Heart left ventricle (tissue), 13 donors: ENCODE measurements around the gene ADAMTSL1.

ENCODE experiments used
- POLR2A ChIP-seq, 2 donors: fragments of 450-650 bp; IDR thresholded peaks; one replicate each; pipeline ENCODE4 v1.6.1; 2017; ENCODE audit warnings: antibody characterized with exemption in 2 of 2, mild to moderate bottlenecking in 2 of 2, moderate library complexity in 2 of 2
- TF ChIP-seq, protein P1 (sequence below), 12 donors: fragments of 200-600 bp; sonication (generic) in 4 of 12; IDR thresholded peaks; one replicate each; pipeline versions ENCODE4 v1.5.0 to v1.8.0; 2018 to 2022; ENCODE audit warnings: antibody characterized with exemption in 12 of 12, mild to moderate bottlenecking in 5 of 12
- donor health status: ischemic (EF 13 %, LVEDD 7.1; RV severe dilation, severe dysfunction).
- donor health status: DM: no; HTN: yes; CAD: no.
- donor health status: DM: no; HTN: no; CAD: no.
- donor health status: ischemic (EF 25% LVEDD 6.9; RV normal size, moderate dysfunction).
- donor health status: ischemic (EF 25% LVEDD 5.7; RV mildly dilated, moderate dysfunction).
- donor health status: ischemic (EF 35%, LVEDD 5.7; RV mildly dilated, moderate dysfunction).
- donor health status: nonischemic (EF 11% LVEDD 7.7; RV severe dilation, severe dysfunction).
- donor health status: DM: yes; HTN: yes; CAD: no.
- donor health status: PGD.
- donor health status: ischemic (EF 29% LVEDD 5.4; RV normal size, mild dysfunction).
- donor health status: nonischemic (EF 23%, LVEDD 6.1; RV moderate dilation, normal function).

DNA sequence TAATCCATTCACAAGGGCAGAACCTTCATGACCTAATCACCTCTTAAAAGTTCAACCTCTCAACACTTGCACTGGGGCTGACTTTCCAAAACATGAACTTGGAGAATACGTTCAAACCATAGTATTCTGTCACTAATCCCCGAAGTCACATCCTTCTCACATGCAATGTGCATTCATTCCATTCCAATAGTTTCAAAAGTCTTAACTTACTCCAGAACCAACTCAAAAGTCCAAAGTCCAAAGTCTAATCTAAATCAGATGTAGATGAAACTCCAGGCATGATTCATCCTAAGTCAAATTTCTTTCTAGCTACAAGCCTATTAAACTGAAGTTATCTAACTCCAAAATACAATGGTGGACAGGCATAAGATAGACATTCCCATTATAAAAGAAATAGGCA lies 21.7 kb upstream of the ADAMTSL1 start:
- TF ChIP-seq POLR2A (IDR thresholded peaks at IDR 0.05), result no peak
- TF ChIP-seq, protein P1, sequence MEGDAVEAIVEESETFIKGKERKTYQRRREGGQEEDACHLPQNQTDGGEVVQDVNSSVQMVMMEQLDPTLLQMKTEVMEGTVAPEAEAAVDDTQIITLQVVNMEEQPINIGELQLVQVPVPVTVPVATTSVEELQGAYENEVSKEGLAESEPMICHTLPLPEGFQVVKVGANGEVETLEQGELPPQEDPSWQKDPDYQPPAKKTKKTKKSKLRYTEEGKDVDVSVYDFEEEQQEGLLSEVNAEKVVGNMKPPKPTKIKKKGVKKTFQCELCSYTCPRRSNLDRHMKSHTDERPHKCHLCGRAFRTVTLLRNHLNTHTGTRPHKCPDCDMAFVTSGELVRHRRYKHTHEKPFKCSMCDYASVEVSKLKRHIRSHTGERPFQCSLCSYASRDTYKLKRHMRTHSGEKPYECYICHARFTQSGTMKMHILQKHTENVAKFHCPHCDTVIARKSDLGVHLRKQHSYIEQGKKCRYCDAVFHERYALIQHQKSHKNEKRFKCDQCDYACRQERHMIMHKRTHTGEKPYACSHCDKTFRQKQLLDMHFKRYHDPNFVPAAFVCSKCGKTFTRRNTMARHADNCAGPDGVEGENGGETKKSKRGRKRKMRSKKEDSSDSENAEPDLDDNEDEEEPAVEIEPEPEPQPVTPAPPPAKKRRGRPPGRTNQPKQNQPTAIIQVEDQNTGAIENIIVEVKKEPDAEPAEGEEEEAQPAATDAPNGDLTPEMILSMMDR (IDR thresholded peaks at IDR 0.05), result no peak
